Upper lobe of left lung (tissue), 6 donors: ENCODE results near the gene LYRM7. TPM values are rescaled to one million over a fixed set of nuclear protein-coding genes. Genes with fewer than 3 reads are reported as not detected.

Experiments
- ATAC-seq, 2 donors: fragments of 200-7000 bp; cut with Tn5 transposase; one replicate each; pipeline ENCODE4 v1.9.1; 2022; ENCODE audit warnings: mild to moderate bottlenecking in 2 of 2, moderate library complexity in 2 of 2; ENCODE audit not compliant: low FRiP score in 2 of 2
- DNase-seq, 2 donors: peaks; one replicate each; pipeline ENCODE4 v3.0.0-alpha.2; 2019 to 2020
- H3K27ac ChIP-seq, 4 donors: fragments of 200-600 bp; sonication (generic); one replicate each; pipeline ENCODE4 v1.5.1; 2016 to 2019
- H3K27me3 ChIP-seq, 4 donors: fragments of 200-600 bp; sonication (generic); one replicate each; pipeline ENCODE4 v1.5.1; 2017 to 2019
- H3K36me3 ChIP-seq, 4 donors: fragments of 200-600 bp; sonication (generic); one replicate each; pipeline ENCODE4 v1.5.1; 2016 to 2019
- H3K4me1 ChIP-seq, 4 donors: fragments of 200-600 bp; sonication (generic); one replicate each; pipeline ENCODE4 v1.5.1; 2018 to 2019
- H3K4me3 ChIP-seq, 4 donors: fragments of 200-600 bp; sonication (generic); one replicate each; pipeline ENCODE4 v1.5.1; 2017 to 2019; ENCODE audit warnings: mild to moderate bottlenecking in 2 of 4, moderate library complexity in 1 of 4
- H3K9me3 ChIP-seq, 4 donors: fragments of 200-600 bp; sonication (generic); one replicate each; pipeline ENCODE4 v1.5.1; 2018 to 2019
- CTCF ChIP-seq, 6 experiments: fragments of 450-650 bp in 4 of 6; fragments of 200-600 bp in 2 of 6; sonication (generic) in 2 of 6; IDR thresholded peaks; one replicate each; pipeline ENCODE4 v1.5.1; 2016 to 2019; ENCODE audit warnings: antibody characterized with exemption in 6 of 6
- EP300 ChIP-seq, 4 donors: sonication (generic); formaldehyde crosslinking; IDR thresholded peaks; one replicate each; pipeline ENCODE4 v1.5.1; 2017; ENCODE audit warnings: antibody characterized with exemption in 4 of 4, control low read depth in 2 of 4
- POLR2A ChIP-seq, 4 donors: fragments of 450-650 bp; IDR thresholded peaks; one replicate each; pipeline ENCODE4 v1.5.1; 2016 to 2017; ENCODE audit warnings: antibody characterized with exemption in 4 of 4, mild to moderate bottlenecking in 2 of 4
- POLR2AphosphoS5 ChIP-seq, 2 donors: sonication (generic); formaldehyde crosslinking; IDR thresholded peaks; one replicate each; pipeline ENCODE4 v1.5.1; 2017; ENCODE audit warnings: antibody characterized with exemption in 2 of 2
- WGBS, 2 donors: methylation state at CpG; one replicate each; pipeline ENCODE4 v1.1.5; 2017 to 2018; 5-methylcytosine and 5-hydroxymethylcytosine counted together
- total RNA-seq, 6 donors: library from RNA; depleted of rRNA in 4 of 6; stranded (reverse); fragments of >200 nt in 4 of 6; gene quantifications; one replicate each; pipeline versions ENCODE4 v1.1.0 to v1.2.1, GENCODE V29; 2016 to 2021
- donor health status: DM: no; HTN: no; CAD: no; lungs with moderate emphysema.
- donor health status: DM: no; HTN: yes; CAD: no; lungs with severe emphysema.

Gene LYRM7
- total RNA-seq, 6 donors from 2014 or later = 1.7 to 7.1 (median 4.2) TPM

- Histone ChIP-seq H3K4me3 (no peak overlapping the region), H3K36me3 (no peaks in the 10 kb centered on the region), H3K27me3 (no peaks in the 10 kb centered on the region), H3K9me3 (no peaks in the 10 kb centered on the region), H3K4me1 (peaks cover 0 to 11% (median 4%) of the 10 kb centered on the region in 4 donors), H3K27ac (no peak overlapping the region)
- ATAC-seq (no peak), DNase-seq (no peak)
- 50 to 53% methylated on average over 1 of the region's 1 CpG for WGBS, 2 donors
- no peak for TF ChIP-seq EP300 (IDR thresholded peaks at IDR 0.05)
- TF ChIP-seq POLR2AphosphoS5 (IDR thresholded peaks at IDR 0.05) = no peak
- no peak for TF ChIP-seq POLR2A (IDR thresholded peaks at IDR 0.05)
- no peak for TF ChIP-seq CTCF (IDR thresholded peaks at IDR 0.05)
Measured at GRCh38 chr5:131206772-131207171, 36.0 kb downstream of the LYRM7 start.

GRCh38 chr5:131209175-131209505, 38.4 kb downstream of the LYRM7 start:
- H3K36me3 ChIP-seq = no peaks in the 10 kb centered on the region
- 56 to 64% methylated on average over 1 of the region's 1 CpG for WGBS, 2 donors
- no peaks in the 10 kb centered on the region for H3K27me3 ChIP-seq
- TF ChIP-seq POLR2AphosphoS5 (IDR thresholded peaks at IDR 0.05) = no peak
- TF ChIP-seq CTCF (IDR thresholded peaks at IDR 0.05) = no peak
- no peak for TF ChIP-seq EP300 (IDR thresholded peaks at IDR 0.05)
- no peak for TF ChIP-seq POLR2A (IDR thresholded peaks at IDR 0.05)
- H3K4me3 ChIP-seq = no peak overlapping the region
- H3K4me1 ChIP-seq = peaks cover 0 to 11% (median 4%) of the 10 kb centered on the region in 4 donors
- H3K9me3 ChIP-seq = no peaks in the 10 kb centered on the region
- no peak overlapping the region for H3K27ac ChIP-seq
- DNase-seq = no peak
- ATAC-seq = no peak

GRCh38 chr5:131209506-131210150, 38.9 kb downstream of the LYRM7 start:
- peak overlapping the region in 1 of 4 donors; percentile 34 for H3K27ac ChIP-seq
- 39 to 52% methylated on average over 6 of the region's 6 CpGs for WGBS, 2 donors
- peaks cover 0 to 11% (median 4%) of the 10 kb centered on the region in 4 donors for H3K4me1 ChIP-seq
- H3K27me3 ChIP-seq = no peaks in the 10 kb centered on the region
- TF ChIP-seq POLR2A (IDR thresholded peaks at IDR 0.05) (no peak), CTCF (IDR thresholded peaks at IDR 0.05) (no peak), EP300 (IDR thresholded peaks at IDR 0.05) (no peak), POLR2AphosphoS5 (IDR thresholded peaks at IDR 0.05) (no peak)
- DNase-seq = peak in 1 of 2 donors; percentile 31
- H3K9me3 ChIP-seq = no peaks in the 10 kb centered on the region
- no peak overlapping the region for H3K4me3 ChIP-seq
- peak; percentile 34 to 67 for ATAC-seq
- no peaks in the 10 kb centered on the region for H3K36me3 ChIP-seq

GRCh38 chr5:131210151-131210510, 39.4 kb downstream of the LYRM7 start:
- no peak for DNase-seq
- Histone ChIP-seq H3K4me3 (no peak overlapping the region), H3K4me1 (peaks cover 0 to 11% (median 4%) of the 10 kb centered on the region in 4 donors), H3K9me3 (no peaks in the 10 kb centered on the region), H3K36me3 (no peaks in the 10 kb centered on the region), H3K27ac (peak overlapping the region in 1 of 4 donors; percentile 34), H3K27me3 (no peaks in the 10 kb centered on the region)
- no peak for TF ChIP-seq EP300 (IDR thresholded peaks at IDR 0.05)
- no peak for TF ChIP-seq POLR2AphosphoS5 (IDR thresholded peaks at IDR 0.05)
- no peak for TF ChIP-seq POLR2A (IDR thresholded peaks at IDR 0.05)
- no peak for ATAC-seq

GRCh38 chr5:131211669-131212068, 40.9 kb downstream of the LYRM7 start:
- no peaks in the 10 kb centered on the region for H3K9me3 ChIP-seq
- H3K4me3 ChIP-seq = no peak overlapping the region
- H3K4me1 ChIP-seq = peaks cover 0 to 11% (median 4%) of the 10 kb centered on the region in 4 donors
- TF ChIP-seq EP300 (IDR thresholded peaks at IDR 0.05) = no peak
- TF ChIP-seq POLR2AphosphoS5 (IDR thresholded peaks at IDR 0.05) = no peak
- TF ChIP-seq CTCF (IDR thresholded peaks at IDR 0.05) = no peak
- TF ChIP-seq POLR2A (IDR thresholded peaks at IDR 0.05) = no peak
- ATAC-seq (no peak), DNase-seq (no peak)
- H3K27ac ChIP-seq = no peak overlapping the region
- H3K36me3 ChIP-seq = no peaks in the 10 kb centered on the region
- WGBS, 2 donors = 93 to 97% methylated on average over 5 of the region's 5 CpGs
- no peaks in the 10 kb centered on the region for H3K27me3 ChIP-seq
